Bronchial epithelial cell (primary cell): ENCODE measurements around the gene LAMA4. TPM values are rescaled to one million over a fixed set of nuclear protein-coding genes. Genes with fewer than 3 reads are reported as not detected.
A peak's percentile ranks its signal among the peaks of the same experiment; 100 is the strongest.

ENCODE experiments used
- DNase-seq: peaks from one replicate; pipeline ENCODE4 v3.0.0-alpha.2; 2010; ENCODE audit warnings: low read depth
- FAIRE-seq: peaks from 2 replicates; lab custom pipeline; 2011; peaks lifted over from hg19 to GRCh38; lab: Jason Lieb, UNC
- H3K27me3 ChIP-seq: 2 replicates; pipeline ENCODE4 v1.5.1; 2011; ENCODE audit warnings: low read length; ENCODE audit not compliant: control insufficient read depth, insufficient read depth
- H3K36me3 ChIP-seq: 2 replicates; pipeline ENCODE4 v1.5.1; 2011; ENCODE audit warnings: low read length; ENCODE audit not compliant: control insufficient read depth, insufficient read depth
- H3K4me3 ChIP-seq: 2 replicates; pipeline ENCODE4 v1.5.1; 2011; ENCODE audit warnings: mild to moderate bottlenecking, low read depth, low read length, control low read depth
- CTCF ChIP-seq: IDR thresholded peaks from 2 replicates; pipeline ENCODE4 v1.5.1; 2011; ENCODE audit warnings: mild to moderate bottlenecking, moderate library complexity, low read length, control low read depth, inconsistent platforms; ENCODE audit not compliant: insufficient read depth, severe bottlenecking
- total RNA-seq: library from RNA; depleted of rRNA; stranded (reverse); fragments of >200 nt; gene quantifications from 2 replicates; pipeline ENCODE4 v1.2.1, GENCODE V29; 2014

Gene LAMA4
- total RNA-seq, 1 donor from 2014 or later: 5.5 TPM

- DNase-seq (no peak), FAIRE-seq (peak; percentile 60)
- Histone ChIP-seq H3K27me3 (no peaks in the 10 kb centered on the region), H3K36me3 (no peaks in the 10 kb centered on the region), H3K4me3 (no peak overlapping the region)
- TF ChIP-seq CTCF: no peak
Measured at GRCh38 chr6:112181130-112181529, 73.2 kb downstream of the LAMA4 start.

GRCh38 chr6:112180095-112180820 is 74.1 kb downstream of the LAMA4 start:
- TF ChIP-seq CTCF: peak; percentile 46
- DNase-seq (peak; percentile 76), FAIRE-seq (no peak)
- Histone ChIP-seq H3K4me3 (no peak overlapping the region), H3K36me3 (no peaks in the 10 kb centered on the region), H3K27me3 (no peaks in the 10 kb centered on the region)

GRCh38 chr6:112179631-112180030 is 74.7 kb downstream of the LAMA4 start:
- FAIRE-seq: no peak
- Histone ChIP-seq H3K4me3 (no peak overlapping the region), H3K27me3 (no peaks in the 10 kb centered on the region), H3K36me3 (no peaks in the 10 kb centered on the region)
- no peak for DNase-seq
- no peak for TF ChIP-seq CTCF

- Histone ChIP-seq H3K4me3 (no peak overlapping the region), H3K36me3 (no peaks in the 10 kb centered on the region), H3K27me3 (no peaks in the 10 kb centered on the region)
- FAIRE-seq (no peak), DNase-seq (no peak)
- TF ChIP-seq CTCF: no peak
Measured at GRCh38 chr6:112178846-112179245, 75.5 kb downstream of the LAMA4 start.

- DNase-seq: no peak
- no peak overlapping the region for H3K4me3 ChIP-seq
- FAIRE-seq: no peak
- no peaks in the 10 kb centered on the region for H3K27me3 ChIP-seq
- no peak for TF ChIP-seq CTCF
- H3K36me3 ChIP-seq: no peaks in the 10 kb centered on the region
Measured at GRCh38 chr6:112177092-112177491, 77.3 kb downstream of the LAMA4 start.

- Histone ChIP-seq H3K36me3 (no peaks in the 10 kb centered on the region), H3K27me3 (no peaks in the 10 kb centered on the region), H3K4me3 (no peak overlapping the region)
- DNase-seq (no peak), FAIRE-seq (no peak)
- TF ChIP-seq CTCF: no peak
Measured at GRCh38 chr6:112176175-112176574, 78.2 kb downstream of the LAMA4 start.
